ENCODE data around the gene ZNF362.

ZNF362 gene

DNA sequence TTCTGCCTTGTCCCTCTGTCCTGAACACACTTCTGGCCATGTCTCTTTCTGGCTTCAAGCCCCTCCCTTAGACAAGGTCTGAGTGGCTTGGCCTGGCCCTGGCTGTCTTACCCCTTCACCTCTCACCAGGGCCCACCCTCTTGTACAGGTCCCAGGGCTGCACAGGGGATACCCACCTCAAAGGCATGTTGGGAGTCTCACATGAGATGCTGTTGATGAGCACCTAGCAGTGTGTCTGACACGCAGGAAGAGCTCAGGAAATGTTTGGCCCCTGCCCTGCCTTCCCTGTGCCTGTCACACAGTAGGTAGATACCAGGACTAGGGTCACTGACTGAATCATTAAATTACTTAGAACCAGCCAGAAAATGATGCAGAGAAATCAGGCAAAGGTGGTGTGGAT lies 16.6 kb downstream of the ZNF362 start:
- DNase-seq (ENCODE audit: low read depth in 1 of 2, low spot score in 1 of 2) = no peak
- in situ Hi-C loops (cut with HindIII; ENCODE audit: low pct_unique_long_range_greater_than_20kb, low sequenced_read_pairs) = no loop called here
- no peak for TF ChIP-seq JUND (IDR thresholded peaks at IDR 0.05; ENCODE audit: low read depth)

- no peak for DNase-seq (ENCODE audit: low read depth in 1 of 2, low spot score in 1 of 2)
- in situ Hi-C loops (cut with HindIII; ENCODE audit: low pct_unique_long_range_greater_than_20kb, low sequenced_read_pairs) = no loop called here
- TF ChIP-seq JUND (IDR thresholded peaks at IDR 0.05; ENCODE audit: low read depth) = no peak
These were observed 17.1 kb downstream of the ZNF362 start for GRCh38 chr1:33273406-33273805.

GRCh38 chr1:33273961-33274371 lies 17.7 kb downstream of the ZNF362 start:
- no peak for DNase-seq (ENCODE audit: low read depth in 1 of 2, low spot score in 1 of 2)
- in situ Hi-C loops (cut with HindIII; ENCODE audit: low pct_unique_long_range_greater_than_20kb, low sequenced_read_pairs) = no loop called here
- no peak for TF ChIP-seq JUND (IDR thresholded peaks at IDR 0.05; ENCODE audit: low read depth)

- DNase-seq (ENCODE audit: low read depth in 1 of 2, low spot score in 1 of 2) = no peak
- in situ Hi-C loops (cut with HindIII; ENCODE audit: low pct_unique_long_range_greater_than_20kb, low sequenced_read_pairs) = no loop called here
- no peak for TF ChIP-seq JUND (IDR thresholded peaks at IDR 0.05; ENCODE audit: low read depth)
These were observed 18.2 kb downstream of the ZNF362 start for GRCh38 chr1:33274446-33274845.

GRCh38 chr1:33275195-33275594 lies 18.9 kb downstream of the ZNF362 start:
- TF ChIP-seq JUND (IDR thresholded peaks at IDR 0.05; ENCODE audit: low read depth) = no peak
- DNase-seq (ENCODE audit: low read depth in 1 of 2, low spot score in 1 of 2) = no peak
- in situ Hi-C loops (cut with HindIII; ENCODE audit: low pct_unique_long_range_greater_than_20kb, low sequenced_read_pairs) = no loop called here

DNA sequence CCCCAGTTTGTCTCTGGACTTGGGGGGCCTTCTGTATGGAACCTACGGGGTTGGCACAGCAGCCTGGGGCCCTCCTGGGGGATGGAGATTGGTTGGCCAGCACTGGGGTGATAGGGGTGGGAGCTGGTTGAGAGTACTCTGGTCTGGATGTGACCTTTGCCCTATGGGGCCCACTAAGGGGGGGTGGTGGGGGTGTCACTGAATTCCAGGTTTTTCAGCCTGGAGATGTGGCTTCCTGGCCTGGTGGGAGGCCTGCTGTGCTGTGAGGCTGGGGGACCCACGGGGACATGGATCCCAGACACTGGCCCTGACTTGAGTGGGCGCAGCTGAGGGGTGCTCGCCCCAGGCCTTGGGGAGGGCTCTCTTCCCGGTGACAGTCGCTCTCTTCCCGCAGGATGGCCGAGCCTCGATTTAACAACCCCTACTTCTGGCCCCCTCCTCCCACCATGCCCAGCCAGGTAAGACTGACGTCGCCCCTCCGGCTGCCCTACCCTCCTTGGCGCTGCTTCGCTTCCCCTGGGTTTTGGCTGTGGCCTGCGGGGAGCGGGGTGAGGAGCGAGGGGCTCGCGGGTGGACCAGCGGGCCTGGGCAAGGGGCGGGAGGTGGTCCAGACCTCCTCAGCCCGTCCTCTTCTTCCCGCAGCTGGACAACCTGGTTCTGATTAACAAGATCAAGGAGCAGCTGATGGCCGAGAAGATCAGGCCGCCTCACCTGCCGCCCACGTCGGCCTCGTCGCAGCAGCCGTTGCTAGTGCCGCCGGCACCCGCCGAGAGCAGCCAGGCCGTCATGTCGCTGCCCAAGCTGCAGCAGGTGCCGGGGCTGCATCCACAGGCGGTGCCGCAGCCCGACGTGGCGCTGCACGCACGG lies 19.6 kb downstream of the ZNF362 start:
- in situ Hi-C loops (cut with HindIII; ENCODE audit: low pct_unique_long_range_greater_than_20kb, low sequenced_read_pairs) = no loop called here
- DNase-seq (ENCODE audit: low read depth in 1 of 2, low spot score in 1 of 2) = no peak
- TF ChIP-seq JUND (IDR thresholded peaks at IDR 0.05; ENCODE audit: low read depth) = no peak

DNA sequence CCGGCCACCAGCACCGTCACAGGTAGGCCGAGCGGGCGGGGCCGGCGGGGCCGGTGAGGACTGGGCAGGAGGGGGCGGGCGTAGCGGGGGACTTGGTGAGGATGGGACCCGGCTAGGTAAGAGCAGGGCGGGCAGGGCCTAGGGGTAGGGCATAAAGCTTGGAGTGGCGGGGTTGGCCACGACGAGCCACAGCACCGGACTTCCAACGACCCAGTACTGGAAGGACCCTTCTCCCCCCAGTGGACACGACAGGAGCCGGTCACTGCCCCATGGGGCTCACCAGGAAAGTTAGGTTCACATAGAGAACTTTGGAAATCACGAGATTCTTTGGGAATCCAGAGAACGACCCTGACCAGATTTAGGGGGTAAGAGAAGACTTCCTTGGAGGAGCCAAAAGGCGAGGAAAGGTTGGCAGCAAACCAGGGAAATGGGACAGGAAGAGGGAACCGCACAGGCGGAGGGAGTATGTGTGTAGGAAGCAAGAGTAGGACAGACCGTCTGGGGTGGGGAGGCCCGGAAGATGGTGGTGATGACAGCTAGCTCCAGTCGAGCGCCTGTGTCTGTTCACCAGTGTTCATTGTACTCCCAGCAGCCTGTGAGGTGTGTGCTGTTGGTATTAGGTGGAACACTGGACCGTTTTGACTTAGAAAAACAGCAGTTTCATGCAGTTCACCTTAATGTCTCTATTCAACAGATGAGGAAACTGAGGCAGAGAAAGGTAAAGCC lies 20.4 kb downstream of the ZNF362 start:
- no peak for TF ChIP-seq JUND (IDR thresholded peaks at IDR 0.05; ENCODE audit: low read depth)
- in situ Hi-C loops (cut with HindIII; ENCODE audit: low pct_unique_long_range_greater_than_20kb, low sequenced_read_pairs) = no loop called here
- no peak for DNase-seq (ENCODE audit: low read depth in 1 of 2, low spot score in 1 of 2)

DNA sequence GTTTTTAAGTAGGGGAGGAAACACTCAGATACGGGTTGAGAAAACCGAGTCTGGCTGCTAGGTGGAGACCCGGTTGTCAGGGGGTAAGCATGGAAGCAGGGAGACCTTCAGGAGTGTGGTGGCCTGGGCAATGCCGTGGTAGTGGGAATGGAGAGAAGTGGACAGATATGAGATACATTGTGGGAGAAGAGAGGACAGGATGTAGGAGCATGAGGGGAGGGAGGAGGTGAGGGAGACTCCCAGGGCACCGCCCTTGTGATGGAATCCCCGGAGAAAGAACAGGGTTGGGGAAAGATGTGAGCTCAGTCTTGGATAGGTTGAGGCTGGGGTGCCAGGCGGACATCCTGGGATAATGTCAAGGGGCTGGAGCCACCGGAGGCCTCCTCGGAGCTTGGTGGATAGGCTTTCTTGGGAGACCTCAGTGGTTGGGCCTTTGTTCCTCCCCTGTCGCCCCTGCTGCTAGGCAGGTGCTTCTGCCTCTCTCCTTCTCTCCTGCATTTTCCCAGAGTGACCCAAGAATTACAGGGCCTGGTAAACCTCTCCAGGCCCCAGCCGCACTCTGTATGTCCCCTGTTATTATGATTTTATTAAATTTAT lies 21.3 kb downstream of the ZNF362 start:
- DNase-seq (ENCODE audit: low read depth in 1 of 2, low spot score in 1 of 2) = no peak
- TF ChIP-seq JUND (IDR thresholded peaks at IDR 0.05; ENCODE audit: low read depth) = no peak
- in situ Hi-C loops (cut with HindIII; ENCODE audit: low pct_unique_long_range_greater_than_20kb, low sequenced_read_pairs) = no loop called here

DNA sequence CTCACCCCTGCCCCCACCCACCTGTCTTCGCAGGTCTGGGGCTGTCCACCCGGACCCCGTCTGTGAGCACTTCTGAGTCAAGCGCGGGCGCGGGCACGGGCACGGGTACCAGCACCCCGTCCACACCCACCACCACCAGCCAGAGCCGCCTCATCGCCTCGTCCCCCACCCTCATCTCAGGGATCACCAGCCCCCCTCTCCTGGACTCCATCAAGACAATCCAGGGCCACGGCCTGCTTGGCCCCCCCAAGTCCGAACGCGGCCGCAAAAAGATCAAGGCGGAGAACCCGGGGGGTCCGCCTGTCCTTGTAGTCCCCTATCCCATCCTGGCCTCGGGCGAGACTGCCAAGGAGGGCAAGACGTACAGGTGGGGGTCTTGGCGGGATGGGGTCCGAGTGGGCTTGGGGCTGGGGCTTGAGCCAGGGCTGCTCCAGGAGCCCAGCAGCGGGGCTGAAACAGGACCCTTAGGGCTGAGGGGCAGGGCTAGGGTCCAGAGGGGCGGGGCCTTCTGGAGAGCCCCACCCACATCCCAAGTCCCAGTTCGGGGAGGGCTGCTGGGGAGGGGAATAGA lies 23.9 kb downstream of the ZNF362 start:
- in situ Hi-C loops (cut with HindIII; ENCODE audit: low pct_unique_long_range_greater_than_20kb, low sequenced_read_pairs) = no loop called here
- TF ChIP-seq JUND (IDR thresholded peaks at IDR 0.05; ENCODE audit: low read depth) = no peak
- no peak for DNase-seq (ENCODE audit: low read depth in 1 of 2, low spot score in 1 of 2)

GRCh38 chr1:33281554-33282303 lies 25.4 kb downstream of the ZNF362 start:
- DNase-seq (ENCODE audit: low read depth in 1 of 2, low spot score in 1 of 2) = no peak
- TF ChIP-seq JUND (IDR thresholded peaks at IDR 0.05; ENCODE audit: low read depth) = no peak
- in situ Hi-C loops (cut with HindIII; ENCODE audit: low pct_unique_long_range_greater_than_20kb, low sequenced_read_pairs) = no loop called here

DNA sequence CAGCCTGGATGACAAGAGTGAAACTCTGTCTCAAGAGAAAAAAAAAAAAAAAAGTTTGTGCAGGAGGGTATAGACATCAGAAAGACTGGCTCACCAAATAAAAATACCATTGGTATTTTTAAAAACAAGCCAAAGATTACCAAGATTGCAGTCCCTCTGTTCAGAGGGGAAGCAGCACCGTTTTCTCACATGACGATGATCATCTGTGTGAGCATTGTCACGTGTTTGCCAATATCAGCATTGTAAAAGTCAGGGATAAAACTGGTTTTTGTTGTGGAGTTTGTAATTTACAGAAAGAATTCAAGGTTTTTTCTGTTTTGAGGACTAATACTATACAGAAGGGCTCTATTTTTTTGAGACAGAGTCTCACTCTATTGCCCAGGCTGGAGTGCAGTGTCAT lies 26.5 kb downstream of the ZNF362 start:
- in situ Hi-C loops (cut with HindIII; ENCODE audit: low pct_unique_long_range_greater_than_20kb, low sequenced_read_pairs) = no loop called here
- DNase-seq (ENCODE audit: low read depth in 1 of 2, low spot score in 1 of 2) = no peak
- TF ChIP-seq JUND (IDR thresholded peaks at IDR 0.05; ENCODE audit: low read depth) = no peak

DNA sequence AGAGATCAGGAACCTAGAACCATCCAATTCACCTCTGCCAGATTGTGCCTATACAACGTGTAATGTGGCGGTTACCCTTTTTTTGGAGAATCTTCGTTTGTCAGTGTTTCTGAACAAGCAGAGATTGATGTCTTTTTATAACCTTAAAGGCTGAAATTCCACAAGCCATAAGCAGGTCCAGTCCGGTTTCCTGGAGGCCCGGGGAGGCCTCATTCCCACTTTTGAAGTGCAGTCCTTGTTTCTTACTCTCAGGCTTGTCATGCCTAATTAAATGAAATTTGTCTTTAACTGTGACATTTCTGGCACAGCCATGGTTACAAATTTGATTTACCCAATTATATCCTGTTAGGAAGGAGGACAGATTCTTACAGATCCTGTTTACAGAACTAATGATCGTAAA lies 27.8 kb downstream of the ZNF362 start:
- in situ Hi-C loops (cut with HindIII; ENCODE audit: low pct_unique_long_range_greater_than_20kb, low sequenced_read_pairs) = no loop called here
- TF ChIP-seq JUND (IDR thresholded peaks at IDR 0.05; ENCODE audit: low read depth) = no peak

More for the DNA sequence above, 27.8 kb downstream of the ZNF362 start:
- DNase-seq (ENCODE audit: low read depth in 1 of 2, low spot score in 1 of 2) = no peak

Data from T47D (cell line).